ENCODE measurements around the gene KCNK15.
A peak's percentile ranks its signal among the peaks of the same experiment; 100 is the strongest.

Gene KCNK15

GRCh38 chr20:44716309-44717106 is 29.2 kb upstream of the KCNK15 start:
- no peak overlapping the region for H3K27ac ChIP-seq
- TF ChIP-seq CTCF (IDR thresholded peaks at IDR 0.05) (no peak), ZFX (IDR thresholded peaks at IDR 0.05; ENCODE audit: borderline replicate concordance) (no peak)

- TF ChIP-seq CTCF (IDR thresholded peaks at IDR 0.05) (peak; percentile 42), ZFX (IDR thresholded peaks at IDR 0.05; ENCODE audit: borderline replicate concordance) (no peak)
- no peak overlapping the region for H3K27ac ChIP-seq
Measured at GRCh38 chr20:44717986-44718385, 27.7 kb upstream of the KCNK15 start.

- TF ChIP-seq CTCF (IDR thresholded peaks at IDR 0.05) (no peak), ZFX (IDR thresholded peaks at IDR 0.05; ENCODE audit: borderline replicate concordance) (no peak)
- H3K27ac ChIP-seq, result no peak overlapping the region
Measured at GRCh38 chr20:44719841-44720240, 25.8 kb upstream of the KCNK15 start.

- TF ChIP-seq ZFX (IDR thresholded peaks at IDR 0.05; ENCODE audit: borderline replicate concordance) (no peak), CTCF (IDR thresholded peaks at IDR 0.05) (no peak)
- H3K27ac ChIP-seq, result no peak overlapping the region
Measured at GRCh38 chr20:44720621-44720996, 25.1 kb upstream of the KCNK15 start.

GRCh38 chr20:44720997-44721784 is 24.5 kb upstream of the KCNK15 start:
- no peak overlapping the region for H3K27ac ChIP-seq
- TF ChIP-seq CTCF (IDR thresholded peaks at IDR 0.05) (no peak), ZFX (IDR thresholded peaks at IDR 0.05; ENCODE audit: borderline replicate concordance) (no peak)

- no peak for TF ChIP-seq CTCF (IDR thresholded peaks at IDR 0.05)
- TF ChIP-seq ZFX (IDR thresholded peaks at IDR 0.05; ENCODE audit: borderline replicate concordance), result no peak
- no peak overlapping the region for H3K27ac ChIP-seq
Measured at GRCh38 chr20:44721785-44722054, 23.9 kb upstream of the KCNK15 start.

- H3K27ac ChIP-seq, result no peak overlapping the region
- TF ChIP-seq ZFX (IDR thresholded peaks at IDR 0.05; ENCODE audit: borderline replicate concordance) (no peak), CTCF (IDR thresholded peaks at IDR 0.05) (no peak)
Measured at GRCh38 chr20:44722990-44723389, 22.7 kb upstream of the KCNK15 start.
